GM21576 (cell line): Measurements from ENCODE around the gene PPIL6.

ENCODE experiments used
- ATAC-seq: cut with Tn5 transposase; IDR thresholded peaks from one replicate; pipeline ENCODE4 v1.9.1; 2021; ENCODE audit warnings: mild to moderate bottlenecking, moderate library complexity; ENCODE audit not compliant: unreplicated experiment

PPIL6 gene

GRCh38 chr6:109449795-109450673 is 9.6 kb upstream of the PPIL6 start:
- ATAC-seq: no peak

GRCh38 chr6:109449064-109449794 is 8.8 kb upstream of the PPIL6 start:
- ATAC-seq: no peak

GRCh38 chr6:109448615-109449014 is 8.2 kb upstream of the PPIL6 start:
- no peak for ATAC-seq

GRCh38 chr6:109447878-109448555 is 7.6 kb upstream of the PPIL6 start:
- no peak for ATAC-seq

GRCh38 chr6:109447087-109447486 is 6.7 kb upstream of the PPIL6 start:
- no peak for ATAC-seq

- no peak for ATAC-seq
Observed at GRCh38 chr6:109446541-109446940, 6.1 kb upstream of the PPIL6 start.

- no peak for ATAC-seq
Observed at GRCh38 chr6:109446072-109446471, 5.6 kb upstream of the PPIL6 start.

GRCh38 chr6:109445382-109445781 is 5.0 kb upstream of the PPIL6 start:
- no peak for ATAC-seq

- no peak for ATAC-seq
Observed at GRCh38 chr6:109443425-109443950, 3.1 kb upstream of the PPIL6 start.

- ATAC-seq: no peak
Observed at GRCh38 chr6:109442393-109442924, 2.0 kb upstream of the PPIL6 start.

GRCh38 chr6:109441069-109441816 is 815 bp upstream of the PPIL6 start:
- ATAC-seq: peak; percentile 19

- no peak for ATAC-seq
Observed at GRCh38 chr6:109436041-109436440, 4.4 kb downstream of the PPIL6 start.

- no peak for ATAC-seq
Observed at GRCh38 chr6:109434456-109434855, 6.0 kb downstream of the PPIL6 start.

- ATAC-seq: no peak
Observed at GRCh38 chr6:109429496-109429895, 10.9 kb downstream of the PPIL6 start.

GRCh38 chr6:109428889-109429477 is 11.4 kb downstream of the PPIL6 start:
- ATAC-seq: no peak

- ATAC-seq: no peak
Observed at GRCh38 chr6:109424946-109425345, 15.5 kb downstream of the PPIL6 start.

- no peak for ATAC-seq
Observed at GRCh38 chr6:109421184-109421583, 19.2 kb downstream of the PPIL6 start.

- no peak for ATAC-seq
Observed at GRCh38 chr6:109420751-109421150, 19.7 kb downstream of the PPIL6 start.

GRCh38 chr6:109417646-109418045 is 22.8 kb downstream of the PPIL6 start:
- no peak for ATAC-seq

GRCh38 chr6:109411034-109411433 is 29.4 kb downstream of the PPIL6 start:
- ATAC-seq: no peak
